Measurements from ENCODE around the gene FADD.

FADD gene, protein sequence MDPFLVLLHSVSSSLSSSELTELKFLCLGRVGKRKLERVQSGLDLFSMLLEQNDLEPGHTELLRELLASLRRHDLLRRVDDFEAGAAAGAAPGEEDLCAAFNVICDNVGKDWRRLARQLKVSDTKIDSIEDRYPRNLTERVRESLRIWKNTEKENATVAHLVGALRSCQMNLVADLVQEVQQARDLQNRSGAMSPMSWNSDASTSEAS

GRCh38 chr11:70202920-70203750 lies at the start of gene FADD:
Gene FADD (plus strand): TSS chr11:70203296. CDS start chr11:70203460, 164 bp downstream.
- peak; percentile 91 for DNase-seq

GRCh38 chr11:70155386-70155785 lies 47.7 kb upstream of the FADD start:
- DNase-seq = no peak

DNA sequence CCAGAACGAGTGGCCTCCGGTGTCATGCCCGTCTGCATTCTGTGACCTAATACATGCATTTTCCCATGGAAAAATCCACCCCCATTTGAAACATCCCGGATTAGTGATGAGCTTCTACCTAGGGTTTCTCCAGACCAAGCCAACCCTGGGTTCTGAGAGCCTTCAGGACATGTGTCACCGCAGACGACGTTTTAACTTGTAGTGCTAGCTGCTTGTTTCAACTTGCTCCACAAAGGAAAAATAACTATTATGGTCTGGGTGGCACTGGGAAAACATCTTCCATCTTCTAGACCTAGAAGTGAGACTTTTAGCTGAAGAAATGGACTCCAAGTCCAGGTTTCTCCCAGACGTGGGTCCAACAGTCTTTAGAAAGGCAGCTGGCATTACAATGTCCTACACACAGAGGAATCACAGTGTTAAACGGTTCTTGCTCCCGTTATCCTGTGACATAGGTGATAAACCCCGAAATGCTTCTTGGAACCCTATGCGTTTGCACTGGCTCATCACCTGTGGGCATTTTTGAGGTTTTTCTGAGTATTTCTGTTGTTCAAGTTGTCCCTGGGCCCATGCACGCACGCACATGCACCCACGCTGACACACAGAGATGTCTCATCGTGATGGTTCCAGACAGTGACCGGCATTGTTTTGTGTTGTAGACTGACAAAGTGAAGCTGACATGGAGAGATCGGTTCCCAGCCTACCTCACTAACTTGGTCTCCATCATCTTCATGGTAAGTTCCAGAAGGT lies 46.6 kb upstream of the FADD start:
- DNase-seq = no peak

DNA sequence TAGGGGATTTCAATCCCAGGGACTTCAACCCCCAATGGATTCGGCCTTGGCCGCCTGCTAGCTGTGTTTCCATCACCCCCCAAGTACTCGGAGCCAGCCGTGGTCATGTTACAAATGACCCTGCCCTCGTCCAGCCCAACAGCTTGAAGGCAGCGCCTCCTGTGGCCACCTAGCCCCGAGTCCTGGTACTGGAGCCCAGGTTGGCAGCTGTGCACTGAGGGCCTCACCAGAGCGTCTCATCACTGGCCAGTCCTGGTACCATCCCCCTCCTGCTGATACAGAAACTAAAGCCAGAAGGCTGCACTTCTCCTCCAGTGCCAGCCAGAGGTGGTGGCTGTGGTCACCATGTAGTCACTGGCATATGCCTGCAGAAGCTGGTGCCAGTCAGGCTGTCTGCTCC lies 44.9 kb upstream of the FADD start:
- DNase-seq = peak; percentile 13

DNA sequence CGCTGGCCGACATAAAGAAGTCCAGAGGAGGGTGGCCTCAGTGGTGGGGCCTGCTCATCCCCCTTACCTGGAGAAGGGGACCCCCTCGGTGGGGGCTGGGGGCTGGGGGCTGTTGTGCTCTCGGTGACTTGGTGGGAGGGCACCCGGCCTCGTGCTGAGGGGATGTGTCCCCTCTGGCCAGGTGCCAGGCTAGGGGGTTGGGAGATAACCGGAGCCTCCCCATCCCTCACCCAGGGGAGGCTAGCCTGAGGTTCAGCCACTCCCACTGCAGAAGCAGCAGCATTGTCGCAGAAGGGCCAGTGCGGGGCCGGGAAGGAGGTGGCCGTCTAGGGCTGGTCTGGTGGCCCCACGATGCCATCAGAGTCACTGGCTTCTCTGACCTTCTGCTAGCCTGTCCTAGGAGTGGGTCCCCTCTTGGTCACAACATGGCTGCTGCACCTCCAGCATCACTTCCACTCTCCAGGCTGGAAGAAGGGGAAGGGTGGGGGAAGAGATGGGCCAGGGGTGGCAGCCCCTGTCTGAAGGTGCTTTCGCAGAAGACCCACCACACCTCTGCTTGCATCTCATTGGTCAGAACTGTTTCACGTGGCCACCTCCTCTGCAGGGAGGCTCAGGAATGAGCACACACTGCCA lies 44.2 kb upstream of the FADD start:
- no peak for DNase-seq

- no peak for DNase-seq
Measured at GRCh38 chr11:70159627-70160570, 43.2 kb upstream of the FADD start.

DNA sequence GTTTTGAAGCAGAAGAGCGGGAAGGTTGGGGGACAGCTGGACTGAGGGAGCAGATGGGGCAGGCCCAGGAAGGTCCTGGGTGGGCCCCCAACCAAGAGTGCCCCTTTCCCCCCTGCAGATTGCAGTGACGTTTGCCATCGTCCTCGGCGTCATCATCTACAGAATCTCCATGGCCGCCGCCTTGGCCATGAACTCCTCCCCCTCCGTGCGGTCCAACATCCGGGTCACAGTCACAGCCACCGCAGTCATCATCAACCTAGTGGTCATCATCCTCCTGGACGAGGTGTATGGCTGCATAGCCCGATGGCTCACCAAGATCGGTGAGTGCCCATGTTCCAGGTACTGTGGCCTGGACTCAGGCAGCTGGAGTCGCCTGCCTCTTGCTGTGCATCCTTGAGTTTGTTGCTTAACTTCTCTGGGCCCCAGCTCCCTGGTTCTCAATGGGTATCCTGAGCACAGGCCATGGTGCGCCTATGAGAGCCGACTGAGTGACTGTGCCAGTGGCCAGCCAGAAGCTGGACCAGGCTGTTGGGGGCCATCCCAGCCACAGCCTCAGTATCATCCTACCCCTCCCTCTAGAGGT lies 42.0 kb upstream of the FADD start:
- DNase-seq = no peak

DNA sequence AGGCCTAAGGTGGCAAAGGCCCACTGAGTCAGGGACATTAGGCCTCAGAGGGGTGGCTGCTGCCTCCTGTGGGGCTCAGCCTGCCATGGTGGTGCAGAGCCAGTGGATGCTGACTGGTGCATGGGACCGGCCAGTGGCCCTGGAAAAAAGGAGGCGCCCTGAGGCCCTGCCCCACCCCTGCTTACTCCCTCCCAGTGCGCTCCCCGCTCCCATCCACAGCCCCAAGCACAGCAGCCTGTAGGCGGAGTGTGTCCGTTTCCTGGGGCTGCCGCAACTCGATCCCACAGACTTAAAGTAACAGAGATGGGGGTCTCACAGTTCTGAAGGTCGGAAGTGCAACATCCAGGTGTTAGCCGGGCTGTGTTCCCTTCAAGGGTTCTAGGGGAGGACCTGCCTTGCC lies 38.4 kb upstream of the FADD start:
- no peak for DNase-seq

GRCh38 chr11:70167120-70167519 lies 36.0 kb upstream of the FADD start:
- DNase-seq = no peak

- DNase-seq = no peak
Measured at GRCh38 chr11:70167723-70168404, 35.2 kb upstream of the FADD start.

- no peak for DNase-seq
Measured at GRCh38 chr11:70168405-70168754, 34.7 kb upstream of the FADD start.

- DNase-seq = no peak
Measured at GRCh38 chr11:70169127-70169526, 34.0 kb upstream of the FADD start.

GRCh38 chr11:70169632-70170031 lies 33.5 kb upstream of the FADD start:
- no peak for DNase-seq

- DNase-seq = no peak
Measured at GRCh38 chr11:70170596-70171210, 32.4 kb upstream of the FADD start.

DNA sequence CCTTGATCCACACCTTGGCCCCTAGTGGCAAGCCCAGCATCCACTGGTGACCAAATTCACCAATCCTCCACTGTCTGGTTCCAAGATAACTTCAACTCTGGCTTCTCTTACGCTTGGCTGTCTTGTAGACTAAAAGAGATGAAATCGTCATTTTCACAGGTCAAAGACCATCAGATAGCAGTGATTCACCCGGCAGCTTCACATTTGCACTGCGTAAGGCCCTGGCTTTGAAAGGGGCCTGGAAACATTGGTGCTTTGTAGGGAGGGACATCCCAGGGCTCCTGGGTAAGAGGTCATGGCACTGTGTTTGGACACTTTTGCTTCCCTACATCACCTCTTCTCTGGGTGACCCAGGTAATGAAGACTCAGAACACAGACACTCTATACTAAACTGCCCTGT lies 30.1 kb upstream of the FADD start:
- DNase-seq = no peak

- peak; percentile 14 for DNase-seq
Measured at GRCh38 chr11:70174547-70175235, 28.4 kb upstream of the FADD start.

DNA sequence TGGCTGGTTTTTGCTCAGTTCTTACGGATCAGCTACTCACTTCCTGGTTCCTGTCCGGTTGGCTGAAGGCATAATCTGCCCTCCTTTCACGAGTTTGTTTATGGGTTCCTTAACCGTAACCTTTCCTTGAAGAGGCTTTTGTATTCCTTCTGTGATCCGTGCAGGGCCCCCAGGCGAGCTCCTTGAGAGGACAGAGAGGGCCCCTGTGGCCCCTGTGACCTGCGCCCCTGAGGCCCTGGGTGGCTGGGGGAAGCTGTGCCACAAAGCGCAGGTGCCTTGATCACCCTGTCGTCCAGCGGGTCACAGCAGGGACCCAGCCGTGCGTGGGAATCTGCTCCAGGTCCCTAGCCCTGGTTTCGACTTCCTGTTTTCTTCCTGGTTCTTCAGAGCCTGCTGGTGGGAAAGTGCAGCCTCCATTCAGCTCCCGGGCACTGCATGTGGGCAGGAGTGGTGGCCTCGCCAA lies 27.8 kb upstream of the FADD start:
- no peak for DNase-seq

DNA sequence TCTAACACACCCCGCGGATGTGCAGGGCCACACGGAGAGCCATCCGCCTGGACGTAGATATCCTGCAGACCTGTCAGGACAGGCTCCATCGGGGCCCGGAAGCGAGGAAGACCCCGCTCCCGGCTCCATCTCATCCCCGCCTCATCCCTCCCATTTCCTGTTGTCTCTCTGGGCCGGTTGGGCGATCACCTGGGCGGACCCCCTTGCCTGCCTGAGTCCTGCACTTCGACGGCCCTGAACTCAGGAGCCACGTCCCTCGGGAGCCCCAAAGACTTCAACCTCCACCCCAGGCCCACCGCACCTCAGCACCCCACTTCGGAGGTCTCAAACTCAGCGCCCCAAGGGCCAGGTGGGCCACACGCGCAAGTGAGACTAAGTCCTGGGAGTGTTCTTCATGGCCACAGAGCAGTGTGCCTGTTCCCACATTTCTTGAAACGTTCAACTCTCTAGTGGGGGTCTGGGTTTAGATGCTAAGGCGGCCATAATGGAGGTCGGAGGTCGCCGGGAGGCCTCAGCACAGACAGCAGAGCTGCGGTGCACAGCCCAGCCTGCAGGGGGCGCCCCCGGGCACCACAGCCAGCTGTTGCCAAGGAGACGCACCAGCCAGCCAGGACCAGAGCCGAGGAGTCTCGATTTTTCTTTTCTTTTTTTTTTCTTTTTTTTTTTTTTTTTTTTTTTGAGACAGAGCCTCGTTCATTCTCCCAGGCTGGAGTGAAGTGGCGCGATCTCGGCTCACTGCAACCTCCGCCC lies 26.0 kb upstream of the FADD start:
- peak; percentile 38 for DNase-seq

GRCh38 chr11:70180906-70181305 lies 22.2 kb upstream of the FADD start:
- no peak for DNase-seq

Measured in NCI-H82 (cell line).